ENCODE results near the gene TEX26.
A peak's percentile ranks its signal among the peaks of the same experiment; 100 is the strongest.

Gene TEX26

DNA sequence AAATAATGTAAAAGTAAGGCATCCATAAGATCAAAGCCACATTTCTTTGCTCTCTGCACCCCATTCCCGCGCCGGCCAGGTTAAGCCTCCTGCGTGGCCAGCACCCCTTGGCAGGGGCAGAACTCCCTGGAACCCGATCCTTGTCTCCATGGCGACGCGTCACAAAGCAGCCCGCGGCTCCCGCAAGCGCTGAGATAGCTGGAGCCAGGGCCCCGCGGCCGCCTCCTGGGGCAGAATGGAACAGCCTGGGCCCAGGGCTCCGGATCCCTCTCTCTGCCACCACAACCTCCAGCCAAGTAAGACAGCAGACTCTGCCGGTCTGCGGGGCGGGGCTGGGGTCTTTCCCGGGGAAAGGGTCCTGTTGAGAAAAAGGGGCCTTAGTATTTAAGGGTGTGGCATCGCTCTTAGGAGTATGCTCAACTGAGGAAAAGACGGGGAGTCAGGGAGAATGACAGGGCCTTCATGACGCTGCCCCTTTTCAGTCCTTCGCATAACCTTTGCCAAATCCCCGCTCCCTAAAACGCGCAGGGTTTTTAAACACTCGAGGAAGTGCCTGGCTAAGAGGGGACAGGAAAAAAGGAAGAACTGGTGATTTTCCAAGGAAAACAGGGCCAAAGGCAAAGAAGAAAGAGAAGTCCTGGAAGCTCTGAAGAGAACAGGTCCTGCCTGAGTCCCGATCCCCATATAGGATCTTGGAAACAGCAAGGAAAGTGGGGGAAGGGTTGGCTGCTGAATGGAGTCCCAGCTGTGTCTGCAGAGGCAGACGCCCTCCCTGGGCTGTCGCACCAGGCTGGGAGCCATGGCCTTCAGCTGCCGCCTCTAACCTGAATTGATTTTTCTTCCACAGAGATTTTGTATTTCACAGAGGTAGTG lies at the start of gene TEX26:
TEX26 (plus strand) TSS at position 176 of the 873 bp plus-strand sequence; CDS start at position 236, 60 bp downstream.
- no peak for DNase-seq (ENCODE audit: low spot score)

DNA sequence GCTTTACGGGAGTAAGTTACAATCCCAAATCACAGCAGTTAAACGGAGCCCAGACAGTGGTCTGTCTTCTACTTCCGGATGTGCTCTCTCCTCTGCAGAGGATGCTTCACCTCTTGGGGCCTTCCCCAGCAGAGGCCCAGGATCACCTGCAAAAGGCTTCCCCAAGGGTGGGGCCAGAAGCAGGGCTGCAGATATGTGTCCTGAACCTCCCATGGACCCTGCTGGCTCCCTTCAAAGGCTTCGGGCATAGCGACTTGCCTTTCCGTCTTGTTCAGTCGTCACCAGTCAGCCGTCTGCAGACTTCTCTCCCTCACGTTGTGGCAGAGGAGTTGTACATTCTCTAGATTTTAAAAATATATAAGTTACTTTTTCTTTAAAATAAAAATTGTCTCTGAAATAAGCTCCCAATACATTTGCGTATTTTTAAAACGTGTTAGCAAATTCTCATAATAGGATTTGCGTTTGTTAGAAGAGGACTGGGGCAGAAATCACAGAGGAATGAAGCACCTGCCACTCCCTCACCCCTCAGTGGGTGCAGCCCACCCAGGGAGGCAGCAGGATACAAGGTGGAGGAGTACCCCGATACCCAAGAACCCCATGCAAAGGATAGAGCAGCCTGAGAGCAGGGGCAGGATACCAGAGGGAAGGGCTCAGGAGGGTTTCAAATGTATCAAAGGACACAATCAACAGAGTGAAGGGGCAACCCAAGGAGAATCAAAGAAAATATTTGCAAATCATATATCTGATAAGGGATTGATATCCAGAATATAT lies 49.3 kb upstream of the TEX26 start:
- no peak for DNase-seq (ENCODE audit: low spot score)

DNA sequence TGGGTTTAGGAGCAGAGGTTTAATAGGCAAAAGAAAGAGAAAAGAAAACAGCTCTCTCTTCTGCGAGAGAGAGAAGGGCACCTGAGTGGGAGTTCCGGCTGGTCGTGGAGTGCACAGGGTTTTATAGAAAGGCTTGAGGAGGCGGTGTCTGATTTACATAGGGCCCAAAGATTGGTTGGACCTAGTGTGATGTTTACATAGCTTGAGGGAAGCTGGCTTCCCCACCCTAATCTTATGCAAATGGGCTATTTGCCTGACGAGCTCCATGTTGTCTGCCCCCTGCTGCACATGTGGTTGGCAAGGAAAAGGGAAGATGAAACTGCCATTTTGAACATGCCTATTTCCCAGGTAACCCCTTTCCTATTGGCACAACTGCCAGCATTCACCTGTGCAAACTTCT lies 47.9 kb upstream of the TEX26 start:
- DNase-seq (ENCODE audit: low spot score): no peak

DNA sequence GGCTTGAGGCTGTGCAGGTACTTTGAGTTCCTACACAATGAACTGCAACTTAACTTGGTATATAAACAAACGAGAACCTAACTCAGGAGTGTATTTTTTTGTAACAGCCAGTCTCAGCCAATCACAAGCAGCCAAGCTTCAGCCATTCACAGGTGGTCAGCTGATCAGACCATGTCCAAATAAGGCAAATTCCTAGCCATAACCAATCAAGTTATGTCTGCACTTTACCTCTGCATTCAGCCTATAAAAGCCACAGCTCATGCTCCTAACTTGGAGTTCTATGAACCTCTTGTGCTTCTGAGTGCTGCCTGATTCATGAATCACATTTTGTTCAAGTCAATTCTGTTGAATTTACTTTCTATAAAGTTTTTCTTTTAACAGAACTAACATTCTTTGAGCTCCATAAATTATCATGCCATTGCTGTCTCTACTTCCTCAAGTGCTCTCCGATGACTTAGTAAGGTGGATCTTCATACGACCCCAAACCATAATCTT lies 43.2 kb upstream of the TEX26 start:
- no peak for DNase-seq (ENCODE audit: low spot score)

DNA sequence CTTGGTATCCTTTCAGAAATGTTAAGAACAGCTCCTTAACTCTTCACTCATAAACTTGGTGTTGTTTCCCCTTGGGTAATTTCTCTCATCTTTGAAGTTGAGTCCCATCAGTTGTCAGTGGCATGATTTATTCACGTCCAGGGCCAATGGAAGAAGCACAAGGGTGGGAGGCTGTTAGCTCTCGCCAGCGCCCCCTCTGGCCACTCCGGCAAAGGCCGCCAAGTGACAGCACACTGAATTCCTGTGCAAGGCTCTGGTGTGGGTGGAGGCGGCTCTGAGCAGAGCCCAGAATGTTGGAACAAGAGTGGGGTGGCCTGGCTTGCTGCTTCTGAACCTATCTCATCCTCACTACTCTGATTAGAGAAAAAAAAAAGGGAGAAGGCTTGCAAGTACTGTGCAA lies 39.5 kb upstream of the TEX26 start:
- DNase-seq (ENCODE audit: low spot score): peak; percentile 24

DNA sequence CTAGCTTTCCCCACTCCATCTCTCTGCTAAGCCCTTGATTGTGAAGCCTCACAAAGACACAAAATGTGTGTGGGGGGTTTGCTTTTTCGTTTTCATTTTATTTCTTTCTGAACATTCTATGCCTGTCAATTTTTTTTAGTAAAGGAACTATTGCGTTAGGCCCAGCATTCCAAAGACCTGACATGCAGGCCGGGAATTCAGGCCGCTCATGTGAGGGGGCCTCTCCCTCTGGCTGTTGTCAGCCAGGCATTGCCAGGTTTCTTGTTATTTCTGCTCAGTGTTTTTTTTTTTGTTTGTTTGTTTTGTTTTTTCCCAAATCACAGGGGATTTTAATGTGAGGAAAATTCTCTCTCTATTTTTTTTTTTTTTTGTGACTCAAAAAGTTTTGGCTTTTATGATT lies 36.7 kb upstream of the TEX26 start:
- DNase-seq (ENCODE audit: low spot score): peak; percentile 87

DNA sequence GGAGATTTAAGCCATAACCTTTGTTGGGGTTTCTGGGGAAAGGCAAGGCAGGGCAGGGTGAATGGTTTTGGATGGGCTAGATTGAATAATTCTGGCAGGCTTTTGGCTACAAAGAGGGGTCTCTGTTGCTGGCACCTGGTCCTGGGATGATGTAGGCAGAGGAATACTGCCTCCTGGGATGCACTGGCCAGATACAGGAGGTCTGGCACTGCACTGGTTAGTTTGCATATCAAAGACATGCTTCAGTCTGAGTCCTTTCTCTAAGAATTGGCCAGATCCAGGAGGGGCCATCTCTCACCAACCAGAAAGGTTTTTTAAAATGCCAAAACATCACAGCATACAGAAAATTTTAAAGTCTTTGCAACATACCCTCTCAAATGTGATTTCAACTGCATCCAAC lies 34.4 kb upstream of the TEX26 start:
- DNase-seq (ENCODE audit: low spot score): no peak

DNA sequence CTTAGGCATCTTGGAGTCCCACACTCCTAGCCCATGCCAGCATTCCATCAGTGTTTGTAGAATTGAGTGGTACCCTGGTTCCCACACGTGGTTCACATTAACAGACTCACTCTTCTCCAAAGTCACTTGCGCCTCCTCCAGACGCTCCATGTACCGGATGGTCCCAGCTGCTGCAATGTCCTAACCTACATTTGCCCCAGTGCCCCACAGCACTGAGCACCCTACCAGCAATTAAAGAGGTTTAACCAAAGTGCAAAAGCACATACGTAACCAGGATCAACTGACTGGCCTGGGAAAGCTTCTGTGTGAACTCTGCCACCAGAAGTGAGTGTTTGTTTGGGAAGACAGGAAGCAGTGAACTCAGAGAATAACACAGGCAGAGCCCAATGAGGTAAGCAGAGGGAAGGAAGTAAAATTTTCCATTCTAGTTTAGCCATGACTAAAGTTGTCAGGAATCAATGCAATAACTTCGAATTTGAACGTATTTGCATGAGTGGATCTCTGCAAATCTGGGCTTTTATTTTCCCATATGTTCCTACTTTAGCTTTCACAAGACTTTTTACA lies 33.7 kb upstream of the TEX26 start:
- peak; percentile 81 for DNase-seq (ENCODE audit: low spot score)

DNA sequence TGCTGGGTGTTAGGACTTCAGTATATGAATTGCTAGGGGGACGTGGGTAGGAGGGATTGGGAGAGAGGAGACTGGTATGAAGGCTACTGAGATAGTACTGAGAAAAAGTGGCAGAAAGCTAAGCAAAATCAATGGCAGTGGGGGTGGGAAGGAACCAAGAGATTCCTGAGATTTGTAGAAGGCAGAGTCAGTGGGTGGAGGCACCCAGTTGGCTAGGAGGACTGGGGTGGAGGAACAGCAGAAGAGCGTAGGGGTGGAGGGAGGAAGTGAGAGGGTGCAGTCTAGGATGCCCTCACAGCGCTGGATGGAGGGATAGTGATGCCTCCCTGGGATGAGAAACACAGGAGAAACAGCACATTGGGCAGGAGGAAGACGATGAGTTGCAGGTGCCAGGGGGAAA lies 32.0 kb upstream of the TEX26 start:
- no peak for DNase-seq (ENCODE audit: low spot score)

DNA sequence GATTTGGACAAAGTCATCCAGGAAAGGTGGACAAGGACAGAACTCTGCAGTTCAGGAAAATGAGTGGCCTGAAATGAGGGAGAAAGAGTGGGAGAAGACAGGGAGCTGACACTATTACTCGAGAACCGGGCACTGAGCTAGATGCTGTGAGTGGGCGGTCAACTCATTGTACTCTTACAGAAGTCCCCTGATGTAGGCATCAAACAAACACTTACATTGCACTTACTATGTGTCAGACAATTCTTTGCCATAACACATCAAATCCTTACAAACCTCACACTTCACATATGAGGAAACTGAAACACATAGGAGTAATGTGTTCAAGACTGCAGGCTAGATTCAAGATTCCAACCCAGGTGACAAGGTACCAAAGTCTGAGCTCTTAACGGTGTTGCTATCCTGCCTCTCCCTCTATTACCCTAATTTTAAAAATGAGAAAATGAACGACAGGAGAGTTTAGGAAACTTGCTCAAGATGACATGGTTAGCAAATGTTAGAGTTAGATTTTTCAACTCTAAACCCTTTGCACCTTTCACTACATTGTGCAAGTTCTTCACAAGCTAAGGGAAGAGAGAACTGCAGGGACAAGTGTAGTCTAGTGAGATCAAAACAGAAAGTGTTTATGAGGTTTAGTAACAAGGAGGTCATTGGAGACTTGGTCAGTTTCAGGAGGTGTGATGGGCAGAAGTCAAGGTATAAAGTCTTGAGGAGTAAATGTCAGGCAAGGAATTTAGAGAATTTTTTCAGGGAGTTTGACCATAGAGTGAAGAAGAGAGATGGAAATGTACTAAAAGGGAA lies 31.3 kb upstream of the TEX26 start:
- no peak for DNase-seq (ENCODE audit: low spot score)

DNA sequence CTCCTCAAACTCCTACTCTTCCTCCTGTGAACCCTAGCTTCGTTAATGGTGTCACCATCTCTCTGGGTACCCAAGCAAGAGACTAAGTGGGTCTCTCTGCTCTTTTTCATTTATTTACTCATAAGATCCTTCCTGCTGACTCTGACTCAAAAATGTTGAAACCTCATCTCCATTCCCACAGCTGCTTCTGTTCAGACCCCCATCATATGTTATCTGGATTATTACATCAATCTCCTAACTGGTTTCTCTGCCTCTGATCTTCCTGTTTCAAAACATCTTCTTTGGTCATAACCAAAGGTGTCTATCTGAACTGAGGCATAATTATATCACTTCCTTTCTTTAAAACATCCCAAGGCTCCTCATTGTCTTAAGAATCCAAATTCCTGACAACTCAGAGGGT lies 28.4 kb upstream of the TEX26 start:
- DNase-seq (ENCODE audit: low spot score): no peak

DNA sequence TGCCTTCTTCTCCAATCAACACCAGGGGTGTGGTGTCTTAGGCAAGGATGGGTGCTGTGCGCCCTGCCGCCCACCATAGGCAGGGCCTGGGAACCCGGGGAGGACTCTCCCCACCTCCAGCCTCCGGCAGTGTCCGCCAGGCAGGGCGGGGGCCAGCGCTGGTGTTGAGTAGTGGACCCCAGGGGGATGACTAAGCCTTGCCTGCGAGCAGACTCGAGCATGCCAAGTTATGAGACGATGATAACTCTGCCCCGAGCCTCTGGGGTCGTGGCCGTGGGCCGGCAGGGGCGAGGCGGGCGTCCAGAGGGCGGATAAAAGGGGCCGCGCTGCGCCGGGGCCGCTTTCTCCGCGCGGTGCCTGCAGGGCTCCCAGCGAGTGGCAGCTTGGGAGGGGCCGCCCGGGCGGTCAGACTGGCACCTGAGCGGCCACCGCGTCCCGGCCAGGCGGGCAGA lies 26.5 kb upstream of the TEX26 start, which contains the start of gene MEDAG:
MEDAG (plus strand) TSS at position 340 of the 452 bp plus-strand sequence. CDS start 245 bp downstream, outside the sequence.
- peak; percentile 47 for DNase-seq (ENCODE audit: low spot score)

DNA sequence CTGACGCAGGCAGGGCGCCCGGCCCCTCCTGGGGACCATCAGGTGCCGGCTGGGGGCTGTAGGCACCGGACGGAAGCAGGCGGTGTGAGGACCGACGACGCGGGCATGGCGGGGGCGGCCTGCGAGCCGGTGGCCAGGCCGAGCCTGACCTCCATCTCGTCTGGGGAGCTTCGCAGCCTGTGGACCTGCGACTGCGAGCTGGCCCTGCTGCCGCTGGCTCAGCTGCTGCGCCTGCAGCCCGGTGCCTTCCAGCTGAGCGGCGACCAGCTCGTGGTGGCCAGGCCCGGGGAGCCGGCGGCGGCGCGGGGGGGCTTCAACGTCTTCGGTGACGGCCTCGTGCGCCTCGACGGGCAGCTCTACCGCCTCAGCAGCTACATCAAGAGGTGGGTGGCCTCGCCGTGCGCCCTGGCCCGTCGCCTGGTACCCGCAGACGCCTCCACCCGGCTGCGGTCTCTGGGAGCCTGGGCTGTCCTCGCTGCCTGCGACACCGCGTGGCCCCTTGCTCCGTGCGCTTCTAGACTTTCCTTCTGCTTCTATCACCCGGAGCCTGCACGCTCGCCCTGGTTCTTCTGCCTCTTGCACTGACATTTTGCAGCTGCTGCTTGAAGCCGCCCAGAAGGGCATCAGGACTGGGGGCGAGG lies 25.9 kb upstream of the TEX26 start:
- no peak for DNase-seq (ENCODE audit: low spot score)

DNA sequence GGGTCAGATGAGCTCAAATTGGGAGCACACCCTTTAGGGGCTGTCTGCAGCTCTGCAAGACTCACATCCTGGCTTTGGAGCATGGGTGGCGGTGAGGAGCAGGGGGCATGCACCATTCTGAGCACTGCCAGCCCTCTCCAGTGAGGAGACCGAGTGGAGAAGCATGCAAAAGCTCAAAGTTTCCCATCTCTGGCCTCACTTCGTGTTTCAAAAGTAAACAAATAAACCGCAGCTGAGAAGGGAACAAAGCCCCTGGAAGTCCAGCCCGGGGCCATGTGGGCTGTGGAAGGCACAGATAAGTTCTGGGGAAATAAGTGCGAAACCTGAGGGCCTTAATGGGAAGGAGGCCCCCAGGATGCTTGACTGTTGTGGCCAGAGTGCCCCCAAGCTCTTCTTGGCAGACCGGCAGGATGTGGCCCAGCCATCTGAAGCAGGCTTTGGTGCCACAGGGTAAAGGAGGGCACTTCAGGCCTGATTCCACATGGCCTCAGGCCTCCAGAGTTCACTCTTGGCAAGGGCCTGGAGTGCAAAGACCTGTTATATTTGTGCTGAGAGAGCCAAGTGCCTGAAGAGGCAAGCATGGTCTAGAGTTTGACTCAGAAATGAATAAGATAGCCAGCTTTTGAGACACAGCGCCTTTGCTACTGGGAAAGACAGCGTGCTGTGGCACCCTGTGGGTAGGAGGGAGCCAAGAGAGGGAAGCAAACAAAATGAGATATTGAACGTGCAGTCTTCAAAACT lies 25.2 kb upstream of the TEX26 start:
- DNase-seq (ENCODE audit: low spot score): no peak

DNA sequence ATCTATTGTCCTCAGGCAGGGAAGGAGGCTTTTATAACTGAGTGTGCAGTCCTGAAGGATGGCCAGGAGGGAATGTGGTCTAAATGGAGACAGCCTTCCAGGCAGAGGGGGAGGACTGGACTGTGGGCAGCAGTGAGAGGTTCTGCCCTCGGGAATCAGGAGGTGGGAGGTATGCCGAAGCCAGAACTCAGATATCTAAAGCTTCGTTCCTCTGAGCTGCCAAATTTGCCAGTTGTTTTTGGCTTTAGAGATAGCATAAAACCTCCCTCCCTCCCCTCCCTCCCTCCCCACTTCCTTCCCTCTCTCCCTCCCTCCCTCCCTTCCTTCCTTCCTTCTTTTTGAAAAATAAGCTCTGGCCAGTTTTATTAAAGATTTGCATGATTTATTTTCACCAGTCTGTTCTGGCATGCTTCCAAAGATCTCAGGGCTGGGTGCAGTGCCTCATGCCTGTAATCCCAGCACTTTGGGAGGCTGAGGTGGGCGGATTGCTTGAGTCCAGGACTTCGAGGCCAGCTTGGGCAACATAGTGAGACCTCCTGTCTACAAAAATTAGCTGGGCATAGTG lies 24.0 kb upstream of the TEX26 start:
- no peak for DNase-seq (ENCODE audit: low spot score)

DNA sequence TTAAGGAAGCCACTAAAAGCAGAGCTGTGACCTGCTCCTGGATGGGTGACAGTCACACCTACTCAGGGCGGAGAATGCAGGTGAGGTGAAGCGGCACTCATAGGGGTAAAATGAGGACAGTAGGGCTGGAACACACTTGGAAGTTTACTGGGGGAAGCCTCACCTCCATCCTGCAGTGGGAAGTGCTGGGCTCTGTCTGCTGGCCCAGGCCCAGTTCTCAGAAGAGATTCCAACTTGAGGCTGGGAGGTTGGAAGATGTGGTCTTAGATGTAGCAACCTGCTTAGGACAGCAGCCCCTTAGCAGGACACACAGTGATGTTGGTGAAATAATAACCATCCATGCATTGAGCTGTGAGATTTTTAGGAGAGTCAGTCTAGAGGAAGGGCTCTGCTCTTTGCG lies 21.8 kb upstream of the TEX26 start:
- DNase-seq (ENCODE audit: low spot score): no peak

DNA sequence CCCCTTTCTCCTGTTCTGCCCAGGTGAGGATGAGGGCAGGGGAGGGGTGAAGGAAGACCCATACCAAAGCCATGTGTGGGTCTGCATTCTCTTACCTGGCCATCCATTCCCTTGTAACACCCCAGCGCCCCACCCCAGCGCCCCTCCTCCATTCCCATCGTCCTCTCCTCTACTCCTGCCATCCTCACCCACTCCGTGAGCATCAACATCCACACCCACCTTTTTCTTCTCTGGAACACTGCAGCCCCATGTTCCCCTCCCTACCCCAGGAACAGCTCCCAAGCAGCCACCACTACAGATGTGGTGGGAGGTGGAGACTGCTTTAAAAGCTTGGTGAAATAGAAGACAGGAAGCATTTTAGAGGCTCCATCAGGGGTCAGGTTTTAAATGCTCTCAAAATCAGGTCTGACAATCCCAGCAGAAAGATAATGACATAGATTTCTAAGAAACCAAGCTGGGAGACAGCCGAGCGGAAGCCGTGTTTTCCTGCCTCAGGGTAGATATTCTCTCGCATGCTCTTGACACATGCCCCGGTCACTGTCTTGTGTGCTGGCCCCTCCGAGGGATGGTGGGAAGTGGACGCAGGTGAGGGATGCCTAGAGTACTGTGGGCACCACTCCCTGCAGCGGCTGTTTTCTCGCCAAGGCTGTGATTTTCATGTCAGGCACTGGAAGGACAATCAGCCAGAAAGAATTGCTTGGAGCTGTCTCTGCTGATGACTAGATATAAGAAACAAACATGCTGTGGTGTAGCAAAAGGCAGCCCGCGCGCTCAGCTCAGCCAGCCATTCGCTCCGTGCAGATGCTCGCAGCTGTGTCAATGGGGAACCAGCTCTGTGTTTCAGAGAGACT lies 16.5 kb upstream of the TEX26 start:
- DNase-seq (ENCODE audit: low spot score): no peak

DNA sequence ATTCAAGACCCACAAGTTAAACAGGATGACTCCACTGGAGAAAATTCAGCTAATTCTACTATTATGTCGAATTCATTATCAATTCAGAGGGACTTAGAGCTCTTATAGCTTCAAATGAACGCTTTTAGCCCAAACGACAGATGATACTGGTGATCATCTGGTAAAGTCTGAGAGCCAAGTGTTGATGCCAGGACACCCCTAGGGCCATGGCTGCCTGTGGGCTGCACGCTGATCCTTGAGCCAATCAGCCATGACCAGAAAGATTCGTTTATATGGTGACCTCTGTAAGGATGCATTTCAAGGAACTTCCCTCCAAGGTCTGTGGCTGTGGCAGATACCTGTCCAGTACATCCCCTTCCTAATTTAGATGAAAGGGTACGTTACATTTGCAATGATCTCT lies 15.5 kb upstream of the TEX26 start:
- DNase-seq (ENCODE audit: low spot score): no peak
